ENCODE results near the gene MID1.

Gene MID1

DNA sequence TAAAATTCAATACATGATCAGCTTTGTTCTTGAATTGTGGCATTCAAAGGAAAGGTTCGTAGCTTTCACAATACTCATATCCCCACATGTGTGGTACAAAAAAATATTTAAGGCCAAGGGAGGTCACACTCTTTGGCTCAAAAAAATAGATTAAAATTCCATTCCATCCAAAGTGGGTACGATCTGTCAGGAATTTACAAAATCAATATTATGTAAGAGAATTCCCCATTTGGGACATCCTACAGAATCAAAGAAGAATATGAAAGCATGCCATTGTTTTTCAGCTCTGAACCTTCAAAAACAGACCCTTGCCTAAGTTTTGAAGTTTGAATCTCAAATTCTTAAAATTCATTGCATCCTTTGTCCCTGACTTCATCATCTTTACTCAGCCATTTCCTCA lies 85.8 kb downstream of the MID1 start:
- no peak for ATAC-seq
- no peaks in the 10 kb centered on the region for H3K27me3 Mint-ChIP-seq
- no peak overlapping the region for H3K4me3 Mint-ChIP-seq
- H3K4me1 Mint-ChIP-seq = no peaks in the 10 kb centered on the region
- H3K36me3 Mint-ChIP-seq = no peaks in the 10 kb centered on the region
- no peak overlapping the region for H3K27ac Mint-ChIP-seq
- no peaks in the 10 kb centered on the region for H3K9me3 Mint-ChIP-seq

DNA sequence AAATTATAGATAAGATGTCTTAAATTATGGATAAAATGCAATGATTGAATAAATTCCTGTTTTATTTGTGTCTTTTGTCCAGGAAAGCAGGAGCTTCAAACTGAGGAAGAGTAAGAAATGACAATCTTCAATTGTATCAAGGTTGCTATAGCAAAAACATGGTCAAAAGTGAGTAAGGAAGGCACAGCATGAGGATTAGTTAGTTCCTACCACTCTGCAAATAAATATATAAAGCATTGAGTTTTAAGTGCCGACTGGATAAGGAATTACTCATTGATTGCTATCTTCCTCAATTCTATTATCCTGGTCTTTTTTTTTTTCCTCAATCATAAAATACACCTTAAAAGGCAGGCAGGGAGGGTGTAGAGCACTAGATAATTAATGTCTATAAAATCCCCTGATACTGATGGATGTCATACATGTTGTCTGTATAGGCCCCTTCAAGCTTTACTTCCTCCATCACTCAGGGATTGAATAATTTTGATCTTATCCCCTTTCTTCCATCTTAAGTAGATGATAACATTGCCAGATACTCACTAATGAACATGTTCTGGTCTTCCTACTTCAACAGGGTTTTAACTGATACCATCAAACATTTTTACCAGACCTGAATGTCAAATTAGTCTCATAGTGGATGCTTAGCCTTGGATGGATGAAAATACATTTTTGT lies 86.6 kb downstream of the MID1 start:
- Mint-ChIP-seq H3K4me3 (no peak overlapping the region), H3K4me1 (no peaks in the 10 kb centered on the region), H3K9me3 (no peaks in the 10 kb centered on the region), H3K27me3 (no peaks in the 10 kb centered on the region), H3K36me3 (no peaks in the 10 kb centered on the region), H3K27ac (no peak overlapping the region)
- no peak for ATAC-seq

DNA sequence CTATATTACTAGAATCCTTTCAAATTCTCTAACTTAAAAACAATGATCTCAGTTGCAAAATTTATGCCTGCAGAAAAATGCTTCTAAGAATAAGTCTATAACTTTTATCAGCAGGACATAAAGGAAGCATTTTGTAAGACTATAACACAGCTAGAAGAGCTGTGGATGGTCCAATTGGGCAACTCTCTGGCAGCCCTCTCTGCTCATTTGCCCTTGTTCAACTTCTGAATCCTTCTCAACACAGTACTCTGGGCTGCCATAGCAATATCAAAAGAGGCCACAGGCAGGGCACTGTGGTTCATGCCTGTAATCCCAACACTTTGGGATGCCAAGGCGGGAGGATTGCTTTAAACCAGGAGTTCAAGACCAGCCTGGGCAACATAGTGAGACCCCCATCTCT lies 88.5 kb downstream of the MID1 start:
- Mint-ChIP-seq H3K4me1 (no peaks in the 10 kb centered on the region), H3K36me3 (no peaks in the 10 kb centered on the region), H3K9me3 (no peaks in the 10 kb centered on the region), H3K27me3 (no peaks in the 10 kb centered on the region), H3K27ac (no peak overlapping the region), H3K4me3 (no peak overlapping the region)
- no peak for ATAC-seq

DNA sequence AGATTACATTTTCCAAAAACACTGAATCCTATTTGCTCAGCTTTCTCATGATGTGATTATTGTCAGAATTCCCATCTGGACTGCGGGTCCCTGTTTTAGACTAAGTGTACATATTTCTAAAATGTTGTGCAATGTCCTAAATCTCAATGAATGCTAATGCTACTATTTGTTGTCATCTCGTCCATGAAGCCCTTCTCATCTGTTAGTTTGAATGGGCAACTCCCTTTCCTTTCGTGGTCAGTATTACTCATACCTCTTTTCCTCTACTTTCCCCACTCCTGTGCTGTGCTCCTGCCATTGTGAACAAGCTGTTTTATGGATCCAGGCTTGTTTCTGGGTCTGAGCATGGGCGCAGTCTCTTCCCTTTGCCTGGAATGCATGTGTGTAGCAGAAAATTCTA lies 91.0 kb downstream of the MID1 start:
- no peak overlapping the region for H3K4me3 Mint-ChIP-seq
- no peaks in the 10 kb centered on the region for H3K27me3 Mint-ChIP-seq
- H3K27ac Mint-ChIP-seq = no peak overlapping the region
- H3K9me3 Mint-ChIP-seq = no peaks in the 10 kb centered on the region
- ATAC-seq = no peak
- no peaks in the 10 kb centered on the region for H3K36me3 Mint-ChIP-seq
- H3K4me1 Mint-ChIP-seq = no peaks in the 10 kb centered on the region

DNA sequence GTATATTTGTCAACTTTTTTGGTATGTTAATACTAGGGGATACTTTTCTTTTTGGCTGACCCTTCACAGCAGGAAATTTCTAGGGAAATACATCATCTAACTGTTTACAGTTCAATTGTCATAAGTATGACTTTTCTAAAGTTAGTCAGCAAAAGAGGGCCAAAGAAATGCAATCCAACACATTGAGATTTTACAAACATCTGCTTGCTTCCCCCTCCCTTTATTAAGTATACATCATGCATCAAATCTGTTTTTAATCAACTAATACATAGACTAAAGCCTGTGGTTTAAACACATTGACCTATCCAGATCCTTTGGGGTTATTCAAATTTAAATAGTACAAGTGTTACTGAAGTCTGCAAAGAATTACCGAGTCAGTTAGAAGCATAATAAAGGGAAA lies 93.9 kb downstream of the MID1 start:
- H3K4me1 Mint-ChIP-seq = no peaks in the 10 kb centered on the region
- no peaks in the 10 kb centered on the region for H3K36me3 Mint-ChIP-seq
- H3K9me3 Mint-ChIP-seq = no peaks in the 10 kb centered on the region
- no peak for ATAC-seq
- no peaks in the 10 kb centered on the region for H3K27me3 Mint-ChIP-seq
- no peak overlapping the region for H3K4me3 Mint-ChIP-seq
- H3K27ac Mint-ChIP-seq = no peak overlapping the region

DNA sequence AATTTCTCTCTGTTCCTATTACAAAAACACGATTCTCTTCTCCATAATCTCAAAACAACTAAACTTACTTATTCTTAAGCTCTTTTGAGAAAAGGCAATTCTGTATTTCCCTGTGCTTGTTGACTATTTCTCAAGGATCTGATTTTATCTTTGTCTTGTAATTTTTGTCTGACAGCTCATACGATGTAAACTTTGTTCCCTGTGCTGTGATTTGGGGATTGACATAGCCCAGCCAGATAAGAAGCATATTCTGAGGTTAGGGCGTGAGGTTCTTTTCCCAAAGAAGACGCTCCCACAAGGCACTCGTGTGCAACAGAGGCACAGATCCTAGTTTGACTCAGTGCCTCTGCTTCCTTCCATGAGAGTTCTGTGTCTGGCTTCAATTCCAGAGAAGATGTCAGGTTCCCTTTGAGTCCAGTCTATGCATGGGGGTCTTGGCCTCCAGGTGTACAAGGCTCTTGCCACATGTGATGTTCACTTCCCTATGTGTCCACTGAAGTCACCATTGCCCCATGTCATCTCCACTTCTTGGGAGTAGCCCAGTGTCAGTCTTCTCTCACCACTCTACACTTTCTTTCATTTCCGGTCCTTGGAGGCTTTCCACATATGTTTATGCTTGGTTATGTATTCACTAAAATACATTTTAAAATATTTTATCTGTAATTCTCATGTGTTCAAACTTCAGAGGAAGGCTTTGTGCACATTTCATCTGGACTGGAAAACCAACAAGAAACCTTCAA lies 94.8 kb downstream of the MID1 start:
- Mint-ChIP-seq H3K27ac (no peak overlapping the region), H3K36me3 (no peaks in the 10 kb centered on the region), H3K4me1 (no peaks in the 10 kb centered on the region), H3K9me3 (no peaks in the 10 kb centered on the region), H3K27me3 (no peaks in the 10 kb centered on the region), H3K4me3 (no peak overlapping the region)
- no peak for ATAC-seq

DNA sequence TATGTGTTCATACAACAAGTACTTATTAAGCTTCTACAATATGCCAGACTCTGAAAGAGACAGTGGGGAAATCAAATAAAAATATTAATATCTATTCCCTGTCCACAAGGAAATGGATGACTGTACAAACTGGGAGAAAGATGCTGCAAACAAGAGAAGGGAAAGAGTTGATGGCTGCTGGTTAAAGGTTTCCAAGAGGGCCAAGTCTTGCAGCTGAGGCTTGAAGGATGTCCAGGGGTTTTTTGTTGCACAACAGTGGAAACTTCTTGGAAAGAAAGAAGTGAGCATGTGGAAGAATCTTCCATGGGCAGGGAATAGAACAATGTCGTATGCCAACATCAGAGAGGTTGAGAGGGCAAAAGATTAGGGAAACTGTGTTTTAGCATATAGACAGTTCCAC lies 95.8 kb downstream of the MID1 start:
- Mint-ChIP-seq H3K4me3 (no peak overlapping the region), H3K27me3 (no peaks in the 10 kb centered on the region), H3K4me1 (no peaks in the 10 kb centered on the region), H3K36me3 (no peaks in the 10 kb centered on the region), H3K9me3 (no peaks in the 10 kb centered on the region), H3K27ac (no peak overlapping the region)
- ATAC-seq = no peak

DNA sequence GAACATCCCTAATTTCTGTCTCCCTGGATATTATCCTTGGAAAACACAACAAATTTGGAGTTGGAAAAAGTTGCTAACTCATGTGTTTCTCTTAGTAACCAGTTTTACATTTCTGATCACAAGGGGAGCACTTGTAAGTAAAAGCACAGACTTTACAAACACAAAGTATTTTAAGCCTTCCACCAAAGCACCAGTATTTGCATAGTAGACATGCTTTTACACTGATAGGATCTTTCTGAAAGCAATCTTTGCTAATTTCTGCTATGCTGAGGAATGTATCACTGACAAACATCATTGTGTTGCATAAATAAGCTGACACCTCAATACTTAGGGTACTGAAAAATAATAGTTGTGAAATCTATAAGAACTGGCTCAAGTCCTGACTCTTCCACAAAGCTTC lies 100.6 kb downstream of the MID1 start:
- no peaks in the 10 kb centered on the region for H3K9me3 Mint-ChIP-seq
- no peak for ATAC-seq
- H3K4me3 Mint-ChIP-seq = no peak overlapping the region
- H3K36me3 Mint-ChIP-seq = no peaks in the 10 kb centered on the region
- no peak overlapping the region for H3K27ac Mint-ChIP-seq
- H3K4me1 Mint-ChIP-seq = no peaks in the 10 kb centered on the region
- H3K27me3 Mint-ChIP-seq = no peaks in the 10 kb centered on the region

DNA sequence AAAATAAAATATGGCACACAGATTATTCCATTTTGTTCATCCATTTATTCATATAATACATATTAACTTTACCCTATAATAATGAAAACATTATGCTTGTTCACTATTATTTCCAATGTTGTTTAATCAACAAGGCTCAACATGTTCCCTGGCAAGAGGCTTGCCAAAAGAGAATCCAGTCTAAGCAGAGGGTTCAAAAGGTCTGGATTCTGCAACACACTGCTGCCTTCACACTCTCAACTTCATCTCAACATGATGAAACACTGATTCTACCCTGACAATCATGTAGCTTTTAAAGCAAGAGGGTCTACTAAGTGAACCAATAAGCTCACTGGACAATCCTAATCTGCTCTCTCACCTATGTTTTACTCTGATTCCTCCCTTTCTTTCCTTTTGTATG lies 101.1 kb downstream of the MID1 start:
- ATAC-seq = no peak
- Mint-ChIP-seq H3K36me3 (no peaks in the 10 kb centered on the region), H3K27me3 (no peaks in the 10 kb centered on the region), H3K9me3 (no peaks in the 10 kb centered on the region), H3K27ac (no peak overlapping the region), H3K4me3 (no peak overlapping the region), H3K4me1 (no peaks in the 10 kb centered on the region)

DNA sequence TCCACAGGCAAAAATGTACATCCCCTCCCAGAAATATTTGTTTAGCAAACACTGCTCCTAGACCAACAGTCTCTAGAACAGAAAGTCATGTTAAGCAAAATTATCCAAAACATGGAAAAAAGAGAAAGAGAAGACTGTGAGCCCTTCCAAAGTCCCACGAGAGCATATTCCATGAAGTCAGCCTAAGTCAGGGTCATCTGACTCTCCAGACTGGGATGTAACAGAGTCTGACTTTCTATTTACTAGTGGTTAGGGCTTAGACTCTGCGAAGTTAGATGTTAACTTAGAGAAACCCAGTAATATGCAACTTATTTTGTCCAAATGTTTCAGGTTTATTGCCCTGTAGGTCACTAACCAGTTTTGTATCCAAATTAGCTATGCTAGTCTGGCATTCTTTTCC lies 102.3 kb downstream of the MID1 start:
- H3K4me1 Mint-ChIP-seq = no peaks in the 10 kb centered on the region
- H3K27me3 Mint-ChIP-seq = no peaks in the 10 kb centered on the region
- ATAC-seq = no peak
- H3K9me3 Mint-ChIP-seq = no peaks in the 10 kb centered on the region
- no peak overlapping the region for H3K4me3 Mint-ChIP-seq
- no peak overlapping the region for H3K27ac Mint-ChIP-seq
- no peaks in the 10 kb centered on the region for H3K36me3 Mint-ChIP-seq

DNA sequence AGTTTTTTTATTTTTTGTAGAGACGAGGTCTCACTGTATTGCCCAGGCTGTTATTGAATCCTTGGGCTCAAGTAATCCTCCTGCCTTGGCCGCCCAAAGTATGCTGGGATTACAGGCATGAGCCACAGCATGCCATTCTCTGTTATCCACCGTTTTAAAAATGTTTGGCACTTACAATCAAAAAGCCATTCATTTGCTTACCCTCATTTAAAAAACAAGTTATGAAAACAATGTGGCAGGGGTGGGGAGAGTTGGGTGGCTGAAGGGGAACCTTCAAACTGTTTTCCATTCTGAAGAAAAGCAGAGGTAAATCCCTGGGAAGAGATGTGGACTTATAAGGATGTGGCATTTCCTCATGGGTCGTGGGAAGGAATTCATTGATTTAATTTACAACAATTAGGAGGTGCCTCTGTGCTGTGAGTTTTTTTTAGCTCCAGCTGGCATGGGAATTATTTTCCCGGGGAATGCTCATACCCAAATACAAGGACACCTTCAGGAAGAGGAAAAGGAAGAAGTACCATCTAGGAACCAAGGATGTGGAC lies 103.5 kb downstream of the MID1 start:
- Mint-ChIP-seq H3K36me3 (no peaks in the 10 kb centered on the region), H3K9me3 (no peaks in the 10 kb centered on the region), H3K4me1 (no peaks in the 10 kb centered on the region), H3K27me3 (no peaks in the 10 kb centered on the region), H3K27ac (no peak overlapping the region), H3K4me3 (no peak overlapping the region)
- ATAC-seq = no peak

DNA sequence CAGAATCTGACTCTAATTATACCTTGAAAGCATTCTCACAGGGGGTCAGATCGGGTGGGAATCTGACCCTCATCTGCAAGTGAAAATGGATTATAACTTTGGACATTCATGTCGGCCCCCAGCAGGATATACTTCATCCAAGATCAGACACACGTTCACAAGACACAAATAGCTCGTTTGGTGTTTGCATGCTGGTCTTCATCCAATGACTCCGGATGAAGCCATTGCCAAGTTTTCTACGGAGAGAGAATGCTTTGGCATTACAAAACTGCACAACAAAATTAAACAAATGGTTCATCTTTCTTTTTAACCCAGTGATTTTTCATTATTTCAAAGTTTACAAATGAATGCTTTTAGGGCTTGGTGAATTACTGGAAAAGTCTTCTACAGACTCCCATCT lies 105.5 kb downstream of the MID1 start:
- Mint-ChIP-seq H3K4me3 (no peak overlapping the region), H3K4me1 (no peaks in the 10 kb centered on the region), H3K9me3 (no peaks in the 10 kb centered on the region), H3K27ac (no peak overlapping the region), H3K36me3 (no peaks in the 10 kb centered on the region), H3K27me3 (no peaks in the 10 kb centered on the region)
- ATAC-seq = no peak

DNA sequence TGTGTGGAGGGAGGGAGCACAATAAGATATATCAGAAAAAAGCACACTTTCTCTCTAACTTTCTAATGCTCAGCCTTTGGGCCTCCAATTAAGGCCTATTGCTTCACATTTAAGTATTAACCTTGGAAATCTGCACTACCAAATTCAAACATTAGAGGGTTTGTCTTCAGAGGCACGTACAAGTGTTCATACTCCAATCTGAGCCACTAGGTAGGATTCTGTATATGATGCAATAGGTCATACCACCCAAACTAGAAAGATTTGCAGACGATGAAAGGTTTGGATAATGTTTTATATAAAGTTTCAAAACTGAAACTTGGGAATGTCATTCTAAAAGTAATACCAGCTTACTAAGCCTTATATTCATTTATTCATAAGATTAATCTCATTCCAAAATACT lies 106.4 kb downstream of the MID1 start:
- Mint-ChIP-seq H3K27me3 (no peaks in the 10 kb centered on the region), H3K9me3 (no peaks in the 10 kb centered on the region), H3K27ac (no peak overlapping the region), H3K4me1 (no peaks in the 10 kb centered on the region), H3K4me3 (no peak overlapping the region), H3K36me3 (no peaks in the 10 kb centered on the region)
- no peak for ATAC-seq

DNA sequence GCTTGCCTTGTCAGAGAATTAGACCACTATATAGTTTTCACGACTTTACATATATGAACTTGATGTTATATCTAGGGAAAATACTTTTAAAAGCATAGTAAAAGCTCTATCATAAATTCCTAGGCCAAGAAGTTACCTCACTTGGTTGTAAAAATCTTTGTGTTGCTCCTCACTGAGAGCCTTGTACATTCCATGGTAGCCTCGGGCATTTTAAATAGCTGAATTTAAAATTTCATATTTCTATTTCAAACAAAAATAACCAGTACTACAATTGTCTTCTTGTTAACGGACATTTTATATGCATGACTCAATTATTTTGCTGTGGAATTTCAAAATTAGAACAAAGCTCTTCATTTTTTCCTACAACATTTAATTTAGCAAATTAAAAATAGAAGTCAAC lies 107.6 kb downstream of the MID1 start:
- no peak overlapping the region for H3K4me3 Mint-ChIP-seq
- no peaks in the 10 kb centered on the region for H3K9me3 Mint-ChIP-seq
- no peak for ATAC-seq
- H3K4me1 Mint-ChIP-seq = no peaks in the 10 kb centered on the region
- no peaks in the 10 kb centered on the region for H3K27me3 Mint-ChIP-seq
- H3K36me3 Mint-ChIP-seq = no peaks in the 10 kb centered on the region
- H3K27ac Mint-ChIP-seq = no peak overlapping the region

DNA sequence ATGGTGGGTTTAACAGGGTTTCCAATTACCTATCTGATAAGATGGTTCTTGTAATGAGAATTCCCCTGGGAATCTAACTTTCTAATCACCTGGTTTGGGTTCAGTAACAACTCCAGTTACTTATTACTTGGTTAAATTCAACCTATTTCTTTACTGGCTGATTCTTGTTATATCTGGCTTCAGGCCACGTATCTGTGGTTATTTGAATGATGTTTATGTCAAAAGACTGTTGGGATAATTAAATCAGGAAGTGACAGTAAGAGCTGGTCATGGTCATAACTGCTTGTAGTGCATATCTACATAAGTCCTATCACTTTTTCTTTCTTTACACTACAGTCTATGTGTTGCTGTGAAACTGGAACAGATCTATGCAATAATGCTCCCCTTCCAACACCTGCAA lies 108.1 kb downstream of the MID1 start:
- no peak for ATAC-seq
- no peaks in the 10 kb centered on the region for H3K36me3 Mint-ChIP-seq
- no peaks in the 10 kb centered on the region for H3K27me3 Mint-ChIP-seq
- no peaks in the 10 kb centered on the region for H3K4me1 Mint-ChIP-seq
- no peaks in the 10 kb centered on the region for H3K9me3 Mint-ChIP-seq
- no peak overlapping the region for H3K27ac Mint-ChIP-seq
- no peak overlapping the region for H3K4me3 Mint-ChIP-seq

DNA sequence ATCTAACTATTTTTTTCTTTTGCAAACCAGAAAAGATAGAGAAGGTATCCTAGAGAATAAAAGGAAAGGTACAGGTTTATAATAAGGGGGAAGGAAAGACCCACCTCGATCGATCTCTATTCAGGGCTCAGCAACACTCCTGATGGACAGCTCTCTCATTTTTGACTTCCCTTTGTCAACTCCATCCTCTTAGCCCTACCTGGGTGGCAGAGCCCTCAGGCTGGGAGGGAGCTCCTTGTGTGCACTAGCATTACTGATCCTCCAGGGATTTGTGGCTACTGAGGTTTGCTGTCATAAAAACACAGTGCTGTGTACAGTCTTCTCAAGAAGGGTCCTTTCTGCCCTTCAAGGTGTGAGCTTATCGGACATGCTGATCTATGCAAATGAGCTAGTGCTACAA lies 111.0 kb downstream of the MID1 start:
- H3K36me3 Mint-ChIP-seq = no peaks in the 10 kb centered on the region
- no peaks in the 10 kb centered on the region for H3K4me1 Mint-ChIP-seq
- no peak overlapping the region for H3K27ac Mint-ChIP-seq
- H3K9me3 Mint-ChIP-seq = no peaks in the 10 kb centered on the region
- no peak for ATAC-seq
- H3K4me3 Mint-ChIP-seq = no peak overlapping the region
- H3K27me3 Mint-ChIP-seq = no peaks in the 10 kb centered on the region

All from stimulated activated memory B cell treated with anti-CD40 and anti-IgM and Interleukin-4, amounts not matched to agents 10 μg/mL and 1 μg/mL and 100 μg/mL, for 72 hours (primary cell).